ENCODE data around the gene ZNF213.

Gene ZNF213

GRCh38 chr16:3101841-3102470 is 32.9 kb upstream of the ZNF213 start:
- no peak for DNase-seq

DNA sequence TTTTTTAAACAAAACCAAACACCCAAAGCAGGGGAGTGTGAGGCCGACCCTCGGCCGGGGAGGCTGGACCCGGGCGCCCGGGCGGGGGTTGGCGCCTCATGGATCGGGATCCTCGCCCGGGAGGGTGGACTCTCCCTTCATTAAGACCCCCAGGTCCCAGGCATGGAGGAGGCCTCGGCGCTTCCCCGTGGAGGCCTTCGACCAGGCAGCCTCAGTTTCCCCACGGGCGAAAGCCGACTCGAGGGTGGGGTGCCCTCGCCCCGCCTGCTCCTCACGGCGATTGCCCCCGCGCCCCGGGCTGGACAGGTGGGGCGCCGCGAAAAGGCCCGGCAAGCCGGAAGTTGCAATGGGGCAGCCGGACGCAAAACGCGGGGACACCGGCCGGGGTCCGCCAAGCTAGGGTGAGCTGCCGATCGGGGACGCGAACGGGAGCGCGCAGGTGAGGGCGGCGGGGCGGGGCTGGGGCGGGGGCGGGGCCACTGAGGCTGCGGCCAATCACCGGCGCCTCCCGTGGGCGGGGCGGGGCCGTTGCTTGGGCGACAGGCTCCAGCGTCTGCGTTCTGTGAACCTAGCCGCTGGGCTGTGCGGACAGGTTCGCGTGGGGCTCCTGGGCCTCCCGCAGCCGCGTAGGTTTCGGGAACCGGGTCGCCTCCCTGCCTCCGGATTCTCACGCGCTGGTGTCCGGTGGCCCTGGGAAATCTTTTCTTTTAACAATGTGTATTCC is 28.5 kb upstream of the ZNF213 start:
- DNase-seq = peak; percentile 96 to 97

DNA sequence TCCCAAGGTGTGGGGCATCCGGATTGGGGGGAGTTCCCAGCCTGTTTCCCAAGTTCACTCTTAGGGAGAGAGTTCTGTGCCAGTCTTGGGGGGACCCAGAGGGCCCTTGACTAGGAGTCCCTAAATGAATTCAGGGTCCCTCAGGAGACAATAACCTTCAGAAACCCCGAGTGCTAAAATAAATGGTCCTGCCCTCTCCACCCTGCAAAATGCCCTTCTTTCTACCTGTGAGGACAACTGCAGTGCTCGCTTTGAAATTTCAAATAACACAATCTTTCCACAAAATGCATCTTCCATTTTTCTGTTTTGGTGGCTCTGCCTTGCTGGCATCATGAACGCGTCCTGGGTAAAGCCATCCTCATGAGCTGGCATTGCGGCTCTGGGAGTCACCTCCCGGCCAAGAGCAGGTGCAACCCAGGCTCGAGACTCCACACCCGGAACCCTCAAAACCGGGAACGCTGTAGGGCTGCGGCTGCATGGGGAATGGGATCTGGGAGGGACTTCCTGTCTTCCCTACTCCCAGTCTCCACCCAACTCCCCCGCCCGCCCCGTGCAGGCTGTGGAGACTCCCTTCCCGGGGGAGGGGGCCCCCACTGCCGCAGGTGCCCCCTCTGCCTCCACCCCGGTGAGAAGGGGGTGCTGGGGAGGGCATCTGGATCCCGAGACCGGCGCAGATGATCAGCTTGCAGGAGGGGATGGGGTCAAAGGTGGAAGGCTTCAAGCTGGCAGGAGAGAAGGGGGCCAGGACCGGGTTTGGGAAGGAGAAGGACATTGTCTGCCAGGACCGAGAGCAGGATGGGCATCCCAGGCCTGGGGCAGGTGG is 22.6 kb upstream of the ZNF213 start, which contains the start of gene ZNF205:
ZNF205 (plus strand) TSS at position 529 of the 823 bp plus-strand sequence. CDS start 845 bp downstream, outside the sequence.
- no peak for DNase-seq

GRCh38 chr16:3112881-3113574 is 21.8 kb upstream of the ZNF213 start:
- no peak for DNase-seq

DNA sequence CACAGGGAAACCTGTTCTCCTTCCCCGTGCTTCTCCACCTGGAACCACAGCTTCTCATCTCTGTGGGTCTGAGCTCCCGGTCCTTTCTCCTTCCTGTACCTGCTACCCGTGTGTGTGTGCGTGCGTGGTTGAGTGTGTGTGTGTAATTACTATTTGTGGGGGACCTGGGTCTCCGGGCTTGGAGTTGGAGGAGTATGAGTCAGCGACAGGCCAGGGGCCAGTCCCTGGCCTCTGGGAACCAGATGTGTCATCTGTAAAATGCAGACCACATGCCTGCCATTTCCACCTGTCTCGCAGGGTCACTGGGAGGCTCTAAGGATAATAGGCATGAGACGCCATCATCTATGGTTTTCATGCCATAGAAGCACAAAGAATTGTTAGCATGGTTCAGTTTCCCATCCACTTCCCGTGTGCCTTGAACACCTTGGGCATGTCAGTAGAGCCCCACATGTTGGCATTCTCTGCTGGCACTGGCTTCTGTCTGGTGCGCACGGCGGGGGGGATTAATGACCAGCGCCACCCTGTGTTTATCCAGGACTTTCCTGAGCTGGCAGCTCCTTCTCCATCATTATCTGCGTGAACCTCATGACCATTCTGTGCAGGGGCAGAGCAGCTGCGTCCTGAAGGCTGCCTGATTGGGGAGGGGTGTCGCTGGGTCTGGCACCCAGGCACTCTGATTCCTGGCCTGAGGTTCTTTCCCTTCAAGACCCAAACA is 20.9 kb upstream of the ZNF213 start:
- no peak for DNase-seq

DNA sequence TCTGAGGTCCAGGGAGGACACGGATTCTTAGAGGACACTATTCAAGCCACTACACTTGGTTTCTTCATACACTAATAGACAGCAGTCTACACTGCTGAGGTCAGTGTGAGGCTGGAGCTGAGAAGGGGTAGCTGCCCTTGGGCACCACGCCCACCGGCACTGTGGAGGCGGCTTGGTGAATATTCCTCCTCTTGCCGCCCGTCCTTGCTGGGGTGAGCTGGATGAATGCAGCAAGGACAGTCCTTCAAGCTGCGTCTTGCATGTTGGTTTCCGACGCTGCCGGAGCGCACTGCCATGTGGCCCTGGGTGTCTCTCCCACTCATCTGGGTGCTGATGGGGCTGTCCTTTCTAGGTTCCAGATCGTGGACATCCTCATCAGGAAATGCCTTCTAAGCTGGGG is 19.8 kb upstream of the ZNF213 start:
- no peak for DNase-seq

GRCh38 chr16:3115561-3115960 is 19.3 kb upstream of the ZNF213 start:
- DNase-seq = no peak

- DNase-seq = no peak
Measured at GRCh38 chr16:3118204-3118790, 16.5 kb upstream of the ZNF213 start.

DNA sequence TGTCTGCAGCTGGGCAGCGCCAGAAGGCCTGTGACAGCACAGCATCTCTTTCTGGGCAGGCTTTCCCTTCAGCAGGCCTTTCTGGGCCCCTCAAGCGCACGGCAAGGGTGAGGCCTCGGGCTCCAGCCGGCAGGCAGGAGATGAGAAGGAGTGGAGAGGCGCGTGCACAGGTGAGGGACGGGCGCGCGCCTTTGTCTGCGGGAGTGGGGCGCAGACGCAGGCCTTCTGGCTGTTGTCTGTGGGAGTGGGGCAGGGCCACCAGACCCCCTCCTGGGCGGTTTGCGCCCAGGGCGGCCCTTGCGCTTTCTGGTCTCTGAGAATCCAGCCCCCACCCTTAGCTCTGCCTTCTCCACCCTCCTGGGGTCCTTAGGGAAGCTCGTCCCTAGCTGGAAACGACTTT is 16.0 kb upstream of the ZNF213 start:
- DNase-seq = no peak

- DNase-seq = no peak
Measured at GRCh38 chr16:3119286-3119685, 15.5 kb upstream of the ZNF213 start.

- no peak for DNase-seq
Measured at GRCh38 chr16:3119701-3120408, 15.0 kb upstream of the ZNF213 start.

GRCh38 chr16:3120435-3120834 is 14.4 kb upstream of the ZNF213 start:
- DNase-seq = no peak

DNA sequence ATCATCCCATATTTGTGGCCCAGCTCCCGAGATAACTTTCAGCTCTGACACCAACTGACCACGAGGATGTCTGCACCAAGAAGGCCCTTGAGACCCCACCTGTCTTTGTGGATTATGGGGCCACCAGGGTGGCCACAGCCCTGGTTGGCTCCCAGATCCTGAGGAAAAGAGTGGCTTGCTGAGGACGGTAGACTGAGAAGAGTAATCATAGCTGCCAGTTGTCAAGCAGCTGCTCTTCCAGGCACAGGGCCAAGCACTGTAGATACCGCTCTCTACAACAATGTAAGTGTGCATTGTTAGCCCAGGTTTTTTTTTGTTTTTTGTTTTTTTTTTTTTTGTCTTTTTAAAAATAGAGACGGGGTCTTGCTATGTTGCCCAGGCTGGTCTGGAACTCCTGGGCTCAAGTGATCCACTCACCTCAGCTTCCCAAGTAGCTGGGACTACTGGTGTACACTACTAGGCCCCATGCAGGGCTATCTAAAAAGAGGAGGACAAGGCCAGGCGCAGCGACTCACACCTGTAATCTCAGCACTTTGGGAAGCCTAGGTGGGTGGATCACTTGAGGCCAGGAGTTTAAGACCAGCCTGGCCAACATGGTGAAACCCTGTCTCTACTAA is 12.9 kb upstream of the ZNF213 start:
- DNase-seq = no peak

GRCh38 chr16:3122926-3123570 is 11.8 kb upstream of the ZNF213 start:
- no peak for DNase-seq

DNA sequence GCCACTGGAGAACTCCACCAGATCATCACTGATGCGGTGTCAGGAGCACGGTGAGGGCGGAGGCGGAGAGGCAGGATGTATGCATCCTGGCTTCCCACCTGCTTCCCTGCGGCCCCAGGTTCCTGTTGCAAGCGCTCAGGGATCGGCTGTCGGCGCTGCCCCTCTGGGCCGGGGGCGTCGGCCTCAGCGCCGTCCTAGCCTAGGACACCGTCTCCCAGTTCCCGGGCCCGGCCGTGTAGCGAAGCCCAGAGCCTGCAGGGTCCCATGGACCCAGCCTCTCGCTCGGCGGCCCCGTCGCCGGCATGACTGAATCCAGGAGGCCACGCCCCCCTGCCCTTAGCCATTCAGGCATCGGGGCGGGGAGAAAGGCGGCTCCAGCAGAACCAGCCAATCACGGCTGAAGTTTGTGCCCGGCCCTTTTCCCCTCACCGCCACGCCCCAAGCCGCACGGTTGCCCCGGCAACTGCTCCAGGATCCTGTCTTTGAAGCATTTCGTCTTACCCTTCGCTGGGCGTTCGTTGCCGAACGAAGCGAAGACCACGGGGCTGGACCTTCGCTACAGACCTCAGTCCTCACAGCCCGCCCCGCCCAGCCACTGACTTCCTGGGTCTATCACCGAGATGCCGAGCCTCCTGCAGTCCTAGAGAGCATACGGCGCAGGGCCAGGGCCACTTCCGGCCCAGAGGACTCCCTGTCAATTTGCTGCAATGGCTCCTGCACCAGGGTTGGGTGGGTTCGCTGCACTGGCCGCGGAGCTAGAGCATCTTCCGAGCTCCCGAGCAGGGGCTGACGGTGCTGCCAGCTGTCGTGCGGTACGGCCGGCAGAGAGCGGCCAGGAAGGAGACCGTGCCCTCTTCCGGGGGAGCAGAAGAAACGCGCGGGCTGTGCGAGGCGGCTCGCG is 10.6 kb upstream of the ZNF213 start:
- peak; percentile 98 for DNase-seq

DNA sequence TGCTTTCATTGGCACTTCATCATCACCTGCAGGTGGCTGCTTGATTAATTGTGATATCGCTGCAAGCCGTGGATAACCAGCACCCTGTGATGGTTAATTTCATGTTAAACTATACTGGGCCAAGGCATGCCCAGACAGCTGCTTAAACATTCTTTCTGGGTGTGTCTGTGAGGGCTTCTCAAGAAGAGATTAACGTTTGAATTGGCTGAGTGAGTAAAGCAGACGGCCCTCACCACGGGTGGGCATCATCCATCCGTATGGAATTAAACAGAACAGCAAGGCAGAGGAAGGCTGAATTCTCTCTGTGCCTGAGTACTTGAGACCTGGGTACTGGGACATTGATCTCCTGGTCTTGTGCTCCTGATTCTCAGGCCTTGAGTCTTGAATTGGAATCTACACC is 7.1 kb upstream of the ZNF213 start:
- no peak for DNase-seq

DNA sequence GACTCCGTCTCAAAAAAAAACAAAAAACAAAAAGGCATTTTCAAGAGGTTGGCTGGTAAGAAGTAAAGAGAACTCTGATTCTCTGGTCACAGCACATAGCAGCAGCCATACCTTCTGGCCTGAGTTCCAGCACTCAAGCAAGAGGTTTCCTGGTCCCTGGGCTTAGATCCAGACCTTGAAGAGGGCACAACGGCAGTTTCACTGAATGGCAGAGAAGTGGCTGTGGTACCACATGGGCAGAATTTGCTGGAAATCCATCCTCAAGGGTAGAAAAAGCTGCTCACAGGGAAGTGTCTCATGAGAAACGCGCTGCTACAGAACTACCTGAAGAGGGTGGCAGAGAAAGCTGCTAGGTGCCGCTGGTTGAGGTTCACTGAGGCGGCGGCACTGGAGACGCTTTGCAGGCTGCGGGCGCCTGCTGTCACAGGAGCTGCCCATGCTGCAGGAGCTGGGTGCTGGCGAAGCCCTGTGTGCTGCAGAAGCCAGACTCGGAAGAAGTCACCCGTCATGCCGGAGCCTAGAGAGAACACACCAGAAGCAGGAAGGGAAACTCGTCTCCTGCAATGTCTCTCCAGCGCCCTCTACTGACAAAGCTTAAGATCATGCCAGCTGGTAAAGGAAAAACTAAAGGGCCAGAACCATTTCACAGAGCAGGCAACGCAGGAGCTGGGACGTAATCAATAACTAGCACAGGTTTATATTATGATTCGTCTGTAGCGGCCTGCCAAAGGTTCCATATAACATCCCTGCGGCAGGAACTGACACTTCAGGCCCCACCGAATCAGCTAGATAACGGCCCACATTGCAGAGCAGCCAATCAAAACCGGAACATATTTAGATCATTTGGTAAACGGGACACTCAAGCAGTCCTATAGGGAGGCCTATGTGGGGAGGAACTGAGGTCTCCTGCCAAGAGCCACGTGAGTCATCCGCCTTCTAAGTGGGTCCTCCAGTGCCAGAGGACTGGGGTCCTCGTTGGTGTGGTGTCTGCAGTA is 5.4 kb upstream of the ZNF213 start:
- DNase-seq = peak; percentile 77 to 82
